Psoas muscle (tissue), 8 donors: Measurements from ENCODE around the gene ARHGDIG. TPM values are rescaled to one million over a fixed set of nuclear protein-coding genes. Genes with fewer than 3 reads are reported as not detected.

Source experiments
- ATAC-seq, 4 donors: fragments of 200-7000 bp; cut with Tn5 transposase; one replicate each; pipeline ENCODE4 v1.9.1; 2020; ENCODE audit warnings: moderate library complexity in 3 of 4, mild to moderate bottlenecking in 2 of 4
- DNase-seq, 2 donors: peaks; one replicate each; pipeline ENCODE4 v3.0.0-alpha.2; 2020
- H3K27ac ChIP-seq: fragments of 200-600 bp; one replicate; pipeline ENCODE4 v1.8.0; 2022
- H3K27me3 ChIP-seq, 3 donors: fragments of 200-600 bp in 1 of 3; one replicate each; pipeline versions ENCODE4 v1.6.1 to v1.8.0; 2013 to 2022; ENCODE audit warnings: low read length in 2 of 3, mild to moderate bottlenecking in 2 of 3, moderate library complexity in 1 of 3; ENCODE audit not compliant: insufficient read depth in 3 of 3
- H3K36me3 ChIP-seq, 2 donors: fragments of 200-600 bp in 1 of 2; one replicate each; pipeline versions ENCODE4 v1.6.1 to v1.8.0; 2013 to 2022; ENCODE audit warnings: low read depth in 1 of 2, mild to moderate bottlenecking in 1 of 2, moderate library complexity in 1 of 2; ENCODE audit not compliant: insufficient read depth in 1 of 2
- H3K4me1 ChIP-seq: fragments of 200-600 bp; one replicate; pipeline ENCODE4 v1.8.0; 2022
- H3K4me3 ChIP-seq: fragments of 200-600 bp; one replicate; pipeline ENCODE4 v1.8.0; 2022; ENCODE audit warnings: mild to moderate bottlenecking
- H3K9me3 ChIP-seq: fragments of 200-600 bp; one replicate; pipeline ENCODE4 v1.8.0; 2022
- CTCF ChIP-seq: fragments of 200-600 bp; IDR thresholded peaks from one replicate; pipeline ENCODE4 v1.8.0; 2022; ENCODE audit warnings: antibody characterized with exemption
- WGBS, 3 donors: extraction: QIAGEN DNeasy Blood & Tissue Kit; methylation state at CpG; one replicate each; pipeline versions ENCODE4 v1.1.6 to v1.1.7; 2013; 5-methylcytosine and 5-hydroxymethylcytosine counted together
- intact Hi-C, 2 donors: fragments of 100-400 bp; cut with DNase I; formaldehyde crosslinking; loops; one replicate each; pipeline versions ENCODE4 v1.11.0 to v1.14.2; 2022
- polyA plus RNA-seq, 3 donors: library from polyadenylated mRNA; stranded (reverse); fragments of 200-250 nt; gene quantifications; one replicate each; pipeline ENCODE4 v1.2.3, GENCODE V29; 2013
- total RNA-seq, 4 donors: library from RNA; stranded (reverse); fragmentation: NEBNext Ultra II Directional in 2 of 4; extraction: Animal tissue kit (Norgen Biotek cat#: 25700) in 2 of 4; gene quantifications; one replicate each; pipeline versions ENCODE4 v1.2.1 to v1.2.4, GENCODE V29; 2021 to 2023
- donor health status: healthy with polysubstance abuse.
- donor health status: DM: no; HTN: no; CAD: no; lungs with moderate emphysema.
- donor health status: Bipolar disorder and iron deficiency.
- donor health status: healthy.
- donor health status: DM: yes; HTN: yes; CAD: no.
- donor health status: DM: no; HTN: no; CAD: no.
- donor health status: DM: no; HTN: no; CAD: no.
- donor health status: DM: yes; HTN: yes; CAD: no.

Gene ARHGDIG
- total and polyA plus RNA-seq, 7 donors: 0.12 to 4.1 (median 0.44) TPM; not detected in 1

GRCh38 chr16:261031-261691 is 19.2 kb upstream of the ARHGDIG start:
- DNase-seq (no peak), ATAC-seq (no peak)
- Histone ChIP-seq H3K9me3 (no peaks in the 10 kb centered on the region), H3K27ac (no peak overlapping the region), H3K4me1 (no peaks in the 10 kb centered on the region), H3K36me3 (peaks cover 7 to 95% of the 10 kb centered on the region in 2 donors), H3K27me3 (no peaks in the 10 kb centered on the region), H3K4me3 (no peak overlapping the region)
- intact Hi-C loops: no loop called here
- 83 to 88% (median 83%) methylated on average over 26 to 28 of the region's 28 CpGs for WGBS, 3 donors
- no peak for TF ChIP-seq CTCF

- no peak for TF ChIP-seq CTCF
- Histone ChIP-seq H3K4me1 (no peaks in the 10 kb centered on the region), H3K27ac (no peak overlapping the region), H3K4me3 (no peak overlapping the region), H3K9me3 (no peaks in the 10 kb centered on the region), H3K27me3 (no peaks in the 10 kb centered on the region), H3K36me3 (peaks cover 7 to 84% of the 10 kb centered on the region in 2 donors)
- no peak for DNase-seq
- no peak for ATAC-seq
- intact Hi-C loops: no loop called here
- WGBS, 3 donors: 92 to 93% (median 93%) methylated on average over 29 of the region's 29 CpGs
These were observed 18.2 kb upstream of the ARHGDIG start for GRCh38 chr16:262121-262745.

GRCh38 chr16:263182-263774 is 17.1 kb upstream of the ARHGDIG start:
- H3K27me3 ChIP-seq: no peaks in the 10 kb centered on the region
- ATAC-seq (no peak), DNase-seq (no peak)
- WGBS, 3 donors: 92 to 95% (median 92%) methylated on average over 35 of the region's 35 CpGs
- intact Hi-C loops: no loop called here
- peaks cover 7 to 76% of the 10 kb centered on the region in 2 donors for H3K36me3 ChIP-seq
- H3K4me3 ChIP-seq: no peak overlapping the region
- no peak for TF ChIP-seq CTCF
- H3K4me1 ChIP-seq: no peaks in the 10 kb centered on the region
- H3K27ac ChIP-seq: no peak overlapping the region
- no peaks in the 10 kb centered on the region for H3K9me3 ChIP-seq

- Histone ChIP-seq H3K4me1 (no peaks in the 10 kb centered on the region), H3K27me3 (no peaks in the 10 kb centered on the region), H3K36me3 (peaks cover 7 to 71% of the 10 kb centered on the region in 2 donors), H3K4me3 (no peak overlapping the region), H3K27ac (no peak overlapping the region), H3K9me3 (no peaks in the 10 kb centered on the region)
- intact Hi-C loops: no loop called here
- ATAC-seq (no peak), DNase-seq (no peak)
- WGBS, 3 donors: 84 to 88% (median 88%) methylated on average over 16 to 17 of the region's 17 CpGs
- no peak for TF ChIP-seq CTCF
These were observed 16.4 kb upstream of the ARHGDIG start for GRCh38 chr16:263944-264343.
